HTERT RPE-1 (cell line): ENCODE data around the gene C10orf90.

Experiments used
- in situ Hi-C: fragments of 300-500 bp; cut with MboI; formaldehyde crosslinking; loops from 4 replicates; pipeline ENCODE4 v1.14.3; 2020; ENCODE audit warnings: low sequenced_read_pairs

Gene C10orf90

GRCh38 chr10:126509182-126509581 lies 161.3 kb downstream of the C10orf90 start:
- in situ Hi-C loops: no loop called here

DNA sequence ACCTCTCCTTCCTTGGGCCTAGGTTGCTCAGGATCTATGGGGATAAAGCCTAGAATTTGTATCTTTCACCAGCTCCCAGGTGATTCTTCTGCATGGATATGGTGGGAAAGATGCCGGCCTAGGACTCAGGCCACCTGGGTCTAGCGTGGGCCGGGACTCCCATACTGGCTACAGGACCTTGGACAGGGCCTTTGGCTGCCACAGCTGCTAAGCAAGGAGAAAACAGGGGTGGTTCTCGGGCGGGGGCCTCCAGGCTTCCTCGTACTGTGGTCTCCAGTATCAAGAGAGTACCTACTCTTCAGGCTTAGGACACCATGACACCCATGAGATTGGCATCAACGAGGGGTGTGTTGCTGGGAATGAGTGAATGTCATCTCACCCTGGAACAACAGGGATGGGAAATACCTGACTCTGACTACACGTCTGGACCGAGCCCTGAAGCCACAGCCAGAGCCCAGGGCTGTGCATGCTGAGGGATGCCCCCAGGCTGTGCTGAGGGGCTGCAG lies 161.9 kb downstream of the C10orf90 start:
- in situ Hi-C loops: no loop called here

- in situ Hi-C loops: no loop called here
These were observed 165.8 kb downstream of the C10orf90 start for GRCh38 chr10:126504761-126505112.

- in situ Hi-C loops: no loop called here
These were observed 166.3 kb downstream of the C10orf90 start for GRCh38 chr10:126504063-126504760.

DNA sequence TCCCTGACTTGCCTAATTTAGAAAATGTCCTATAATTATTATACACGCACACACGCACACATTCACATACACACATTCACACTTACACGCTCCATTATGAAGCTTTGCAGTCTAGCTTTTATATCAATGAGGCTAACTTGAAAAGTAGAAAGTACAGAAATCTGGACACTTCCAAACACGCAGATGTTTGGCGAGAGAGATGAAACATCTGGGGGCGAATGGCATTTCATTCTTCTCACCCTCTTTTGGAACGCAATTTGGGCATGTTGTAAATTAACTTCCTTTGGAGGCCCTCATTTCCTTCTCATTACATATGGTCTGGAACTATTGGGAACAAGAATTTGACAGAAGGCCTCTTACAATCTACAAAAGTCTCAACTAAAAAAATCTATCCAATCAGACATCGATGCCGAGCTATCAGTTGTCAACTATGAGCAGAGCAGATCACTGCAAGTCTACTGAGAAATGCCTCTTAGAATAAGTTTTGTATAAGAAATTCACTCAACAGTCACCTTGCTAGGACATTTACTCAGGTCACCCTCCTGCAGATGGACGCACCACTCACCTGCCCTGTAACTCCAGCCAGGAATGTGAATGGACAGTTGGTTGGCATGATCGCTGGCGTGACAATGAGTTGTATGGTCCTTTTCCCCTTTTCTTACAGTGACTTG lies 167.0 kb downstream of the C10orf90 start:
- in situ Hi-C loops: no loop called here

DNA sequence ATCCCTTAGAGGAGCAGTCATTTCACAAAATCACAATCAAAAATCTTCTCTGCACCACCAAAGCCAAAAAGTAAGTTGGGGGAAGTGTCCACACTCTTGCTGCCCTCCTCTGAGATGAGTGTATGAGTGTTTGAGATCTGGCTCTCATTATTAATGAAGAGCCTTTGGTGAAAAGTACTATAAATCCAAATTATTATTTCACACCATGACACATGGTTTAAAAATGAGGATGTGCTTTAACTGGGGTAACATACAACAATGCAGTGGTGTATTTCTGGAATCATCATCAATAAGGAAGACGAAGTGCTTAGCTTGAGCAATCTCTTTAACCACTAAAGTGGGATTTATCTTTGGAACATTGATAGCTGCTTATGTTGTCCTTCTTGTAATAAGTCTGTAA lies 168.1 kb downstream of the C10orf90 start:
- in situ Hi-C loops: no loop called here

GRCh38 chr10:126501828-126502227 lies 168.7 kb downstream of the C10orf90 start:
- in situ Hi-C loops: no loop called here

DNA sequence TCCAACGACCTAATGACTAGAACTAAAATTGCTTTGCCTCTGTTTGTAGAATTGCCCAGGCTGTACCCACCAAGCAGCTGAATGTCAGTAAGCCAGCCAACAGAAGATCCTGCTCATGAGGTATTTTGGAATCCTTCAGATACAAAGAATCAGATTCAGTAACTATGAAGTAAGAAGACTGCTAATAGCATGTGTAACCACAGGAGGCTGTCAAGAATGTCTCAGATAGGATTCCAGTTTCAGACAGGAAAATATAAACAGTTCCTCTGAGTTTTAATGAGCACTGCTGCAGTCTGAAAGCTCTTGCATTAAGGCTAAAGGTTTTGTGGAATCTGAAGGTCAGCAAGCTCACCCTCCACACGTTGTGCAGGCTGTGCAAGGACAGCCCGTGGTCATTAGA lies 169.6 kb downstream of the C10orf90 start:
- in situ Hi-C loops: no loop called here

DNA sequence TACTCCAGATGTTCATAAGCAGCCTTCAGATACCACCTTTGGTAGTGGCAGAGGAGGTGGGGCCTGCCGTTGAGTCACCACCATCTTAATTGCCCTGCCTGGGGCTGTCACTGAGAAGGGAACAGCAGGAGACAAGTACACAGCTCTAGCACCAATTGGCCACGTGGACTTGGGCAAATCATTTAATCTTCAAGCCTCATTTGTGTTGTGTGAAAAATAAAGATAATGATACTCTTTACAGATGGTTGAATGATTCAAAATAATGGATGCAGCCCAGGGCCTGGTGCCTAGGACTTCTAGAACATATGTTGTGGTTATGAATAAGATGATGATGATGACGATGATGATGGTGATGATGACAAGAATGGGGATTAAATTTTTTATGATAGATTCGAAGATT lies 170.3 kb downstream of the C10orf90 start:
- in situ Hi-C loops: no loop called here

- in situ Hi-C loops: no loop called here
These were observed 170.7 kb downstream of the C10orf90 start for GRCh38 chr10:126499744-126500143.

GRCh38 chr10:126497672-126498071 lies 172.8 kb downstream of the C10orf90 start:
- in situ Hi-C loops: no loop called here

DNA sequence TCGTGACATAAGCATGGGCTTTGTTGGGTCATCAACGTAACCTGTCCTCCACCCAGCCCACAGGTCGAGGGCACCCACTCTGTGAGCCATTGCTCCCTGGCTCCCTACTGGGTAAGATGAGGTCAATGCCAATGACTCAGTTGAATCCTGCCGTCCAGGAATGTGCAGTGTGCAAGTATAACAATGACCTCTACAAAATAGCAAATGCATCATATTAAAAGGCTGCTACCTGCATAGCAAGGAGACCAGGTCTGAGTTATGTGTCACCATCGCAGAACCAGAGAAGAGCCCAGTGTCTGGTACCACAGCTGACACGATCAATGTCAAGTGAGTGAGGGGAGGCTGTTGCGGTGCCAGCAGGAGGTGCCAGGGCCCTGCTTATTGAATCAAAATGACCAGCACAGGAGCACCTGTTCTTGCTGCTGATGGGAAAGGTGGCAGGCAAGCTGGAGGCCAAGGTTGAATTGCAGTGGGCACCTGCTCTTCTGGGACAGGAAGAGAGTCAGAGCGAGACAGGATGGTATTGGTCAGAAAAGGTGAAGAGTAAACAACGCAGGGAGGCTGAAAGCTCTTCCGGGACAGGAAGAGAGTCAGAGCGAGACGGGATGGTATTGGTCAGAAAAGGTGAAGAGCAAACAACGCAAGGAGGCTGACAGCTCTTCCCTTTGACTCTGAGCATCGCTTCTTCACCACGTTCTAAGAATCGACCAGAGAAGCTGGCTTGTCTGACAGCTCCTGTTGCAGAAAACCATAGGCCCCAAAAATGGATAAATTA lies 173.5 kb downstream of the C10orf90 start:
- in situ Hi-C loops: no loop called here

DNA sequence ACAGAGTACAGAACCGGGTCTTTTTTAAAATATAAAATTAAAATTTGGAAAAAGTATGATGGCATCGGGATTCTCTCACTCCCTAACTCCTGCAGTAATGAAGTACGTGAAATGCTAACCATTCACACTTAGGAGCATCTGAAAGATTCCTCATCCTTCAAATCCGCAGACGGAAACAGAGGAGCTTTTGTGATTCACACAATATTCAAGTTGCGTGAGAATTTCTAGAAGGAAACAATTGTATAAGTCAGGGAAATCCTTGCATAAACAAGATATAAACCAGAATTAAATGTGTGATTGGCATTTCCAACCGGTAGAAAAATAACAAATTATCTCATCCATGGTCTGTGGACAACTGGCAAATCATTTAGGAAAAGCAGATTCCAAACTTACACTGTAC lies 179.0 kb downstream of the C10orf90 start:
- in situ Hi-C loops: no loop called here

GRCh38 chr10:126481181-126481580 lies 189.3 kb downstream of the C10orf90 start:
- in situ Hi-C loops: no loop called here

- in situ Hi-C loops: no loop called here
These were observed 189.8 kb downstream of the C10orf90 start for GRCh38 chr10:126480648-126481047.

GRCh38 chr10:126479280-126479895 lies 191.1 kb downstream of the C10orf90 start:
- in situ Hi-C loops: no loop called here

DNA sequence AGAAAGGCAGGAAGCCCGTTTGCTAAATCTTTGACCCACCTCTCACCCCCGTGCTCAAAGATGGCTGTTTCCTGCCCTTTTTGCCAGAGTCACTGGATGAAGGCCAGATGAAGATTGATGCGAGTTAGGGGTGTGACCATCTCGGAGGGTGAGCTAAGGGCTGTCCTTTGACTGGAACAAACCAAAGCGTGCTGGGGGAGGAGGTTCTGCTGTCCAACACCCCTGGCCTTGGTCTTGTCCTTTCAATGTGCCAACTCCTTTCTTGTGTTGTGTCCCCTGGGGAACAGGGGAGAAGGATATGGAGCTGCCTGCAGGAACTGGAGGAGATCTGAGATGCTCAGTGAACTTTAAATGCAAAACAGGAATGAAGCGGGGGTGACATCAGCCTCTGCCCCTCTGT lies 191.9 kb downstream of the C10orf90 start:
- in situ Hi-C loops: no loop called here

DNA sequence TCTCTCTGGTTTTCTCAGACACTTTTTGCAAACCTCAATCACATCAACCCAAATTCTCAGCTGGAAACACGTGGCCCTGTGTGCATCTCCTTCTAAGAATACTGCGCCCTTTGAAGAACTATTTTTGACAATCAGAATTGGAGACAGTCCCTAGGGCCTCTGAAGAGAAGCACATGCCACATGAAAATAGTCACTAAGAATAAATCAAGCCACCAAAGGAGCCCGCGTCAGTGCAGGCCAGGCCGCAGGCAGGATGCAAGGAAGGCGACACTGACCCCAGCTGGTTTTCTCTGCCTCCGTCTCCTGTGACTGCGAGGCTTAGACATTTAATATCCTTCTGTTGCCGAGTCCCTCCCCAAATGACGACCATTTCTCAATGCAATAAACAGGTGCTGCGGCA lies 194.2 kb downstream of the C10orf90 start:
- in situ Hi-C loops: no loop called here

DNA sequence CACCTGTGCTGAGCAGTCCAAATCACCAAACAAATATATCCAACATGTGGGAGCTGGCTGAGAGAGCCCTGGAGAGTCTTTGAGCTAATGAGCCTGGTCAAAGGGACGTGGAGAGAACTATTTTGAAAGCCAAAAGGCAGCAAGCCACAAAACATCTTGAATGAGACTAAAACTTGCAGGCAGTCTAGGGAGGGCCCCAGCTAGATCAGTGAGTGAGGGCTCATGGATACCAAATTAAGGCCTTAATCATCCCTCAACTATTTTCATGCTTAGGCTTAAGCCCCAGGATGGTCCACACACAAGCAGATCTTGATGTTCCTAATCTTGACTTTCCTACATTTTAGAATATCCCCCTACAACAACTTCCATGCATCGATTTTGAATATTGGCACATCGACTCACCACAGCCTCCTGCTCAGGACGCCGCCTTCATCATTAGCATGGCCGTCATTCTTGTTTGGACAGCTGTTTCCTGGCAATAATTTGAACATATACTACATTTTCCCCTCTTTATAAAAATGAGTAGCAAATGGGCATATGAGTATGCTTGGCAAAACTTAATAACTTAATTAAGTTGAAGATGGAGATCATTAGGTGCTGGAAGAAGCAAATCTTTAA lies 195.3 kb downstream of the C10orf90 start:
- in situ Hi-C loops: no loop called here

DNA sequence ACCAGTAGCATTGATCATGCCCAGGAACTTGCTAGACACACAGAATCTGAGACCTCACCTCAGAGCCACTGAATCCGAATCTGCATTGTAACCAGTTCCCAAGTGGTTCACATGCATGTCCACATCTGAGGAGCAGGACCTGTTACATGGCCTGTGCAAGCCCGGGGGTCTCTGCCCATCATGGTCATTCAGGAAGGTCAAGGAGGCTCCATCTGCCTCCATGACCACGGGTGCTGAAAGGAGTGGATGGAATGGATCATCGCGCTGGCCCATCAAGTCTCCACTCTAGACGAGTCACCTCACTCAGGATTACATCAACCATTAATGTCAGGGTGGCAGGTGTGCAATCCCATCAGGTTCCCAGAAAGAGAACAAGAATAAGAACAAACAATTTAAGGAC lies 196.5 kb downstream of the C10orf90 start:
- in situ Hi-C loops: no loop called here

GRCh38 chr10:126470991-126471390 lies 199.5 kb downstream of the C10orf90 start:
- in situ Hi-C loops: no loop called here
